SK-N-SH treated with all-trans-retinoic acid at 6 μM for 48 hours (cell line): Measurements from ENCODE around the gene ZMAT1.

Source experiments
- ARNTL ChIP-seq: fragments of 450-650 bp; formaldehyde crosslinking; IDR thresholded peaks from 2 replicates; pipeline ENCODE4 v1.5.0; 2020; ENCODE audit warnings: low read depth, mild to moderate bottlenecking, moderate library complexity, borderline replicate concordance
- BACH2 ChIP-seq: fragments of 250-450 bp; sonication (Bioruptor Pico); IDR thresholded peaks from 2 replicates; pipeline ENCODE4 v1.9.0; 2021; ENCODE audit warnings: mild to moderate bottlenecking, borderline replicate concordance
- CREB5 ChIP-seq: fragments of 250-450 bp; sonication (Bioruptor Pico); IDR thresholded peaks from 2 replicates; pipeline ENCODE4 v1.5.1; 2020; ENCODE audit warnings: low read depth, mild to moderate bottlenecking, moderate library complexity
- CSRNP3 ChIP-seq: fragments of 250-450 bp; sonication (Bioruptor Pico); IDR thresholded peaks from 2 replicates; pipeline ENCODE4 v1.5.1; 2021; ENCODE audit warnings: mild to moderate bottlenecking, moderate library complexity
- ESRRG ChIP-seq: fragments of 250-450 bp; sonication (Bioruptor Pico); IDR thresholded peaks from 2 replicates; pipeline ENCODE4 v1.6.1; 2021; ENCODE audit warnings: mild to moderate bottlenecking
- PATZ1 ChIP-seq: fragments of 250-450 bp; sonication (Bioruptor Pico); IDR thresholded peaks from 2 replicates; pipeline ENCODE4 v1.8.0; 2020; ENCODE audit warnings: mild to moderate bottlenecking, moderate library complexity, borderline replicate concordance
- POU6F1 ChIP-seq: fragments of 250-450 bp; sonication (Bioruptor Pico); IDR thresholded peaks from 2 replicates; pipeline ENCODE4 v1.8.0; 2021; ENCODE audit warnings: low read depth, mild to moderate bottlenecking, moderate library complexity, borderline replicate concordance
- RARB ChIP-seq: fragments of 250-450 bp; sonication (Bioruptor Pico); IDR thresholded peaks from 2 replicates; pipeline ENCODE4 v1.8.0; 2021; ENCODE audit warnings: mild to moderate bottlenecking, moderate library complexity
- SNAI2 ChIP-seq: fragments of 250-450 bp; sonication (Bioruptor Pico); IDR thresholded peaks from 2 replicates; pipeline ENCODE4 v1.5.0; 2020; ENCODE audit warnings: mild to moderate bottlenecking, moderate library complexity
- TOX ChIP-seq: fragments of 250-450 bp; sonication (Bioruptor Pico); IDR thresholded peaks from 2 replicates; pipeline ENCODE4 v1.8.0; 2021; ENCODE audit warnings: mild to moderate bottlenecking, moderate library complexity, borderline replicate concordance
- TSHZ2 ChIP-seq: fragments of 250-450 bp; sonication (Bioruptor Pico); IDR thresholded peaks from 2 replicates; pipeline ENCODE4 v1.5.0; 2020; ENCODE audit warnings: mild to moderate bottlenecking, moderate library complexity
- ZFP3 ChIP-seq: fragments of 250-450 bp; sonication (Bioruptor Pico); IDR thresholded peaks from 2 replicates; pipeline ENCODE4 v1.5.0; 2020; ENCODE audit warnings: mild to moderate bottlenecking, moderate library complexity
- ZFP30 ChIP-seq: fragments of 450-650 bp; formaldehyde crosslinking; IDR thresholded peaks from 2 replicates; pipeline ENCODE4 v1.5.0; 2022; ENCODE audit warnings: mild to moderate bottlenecking, moderate library complexity

- TF ChIP-seq PATZ1 (CRISPR knock-in tag) (no peak), CREB5 (CRISPR knock-in tag) (no peak), CSRNP3 (no peak), TSHZ2 (no peak), ESRRG (no peak), SNAI2 (no peak), BACH2 (CRISPR knock-in tag) (no peak), ZFP30 (CRISPR knock-in tag) (no peak), ARNTL (CRISPR knock-in tag) (no peak), ZFP3 (CRISPR knock-in tag) (no peak), POU6F1 (no peak), TOX (CRISPR knock-in tag) (no peak), RARB (CRISPR knock-in tag) (no peak)
Observed at GRCh38 chrX:101918751-101919150, 13.1 kb downstream of the ZMAT1 start.
